Measurements from ENCODE around the gene HNF1A.

DNA sequence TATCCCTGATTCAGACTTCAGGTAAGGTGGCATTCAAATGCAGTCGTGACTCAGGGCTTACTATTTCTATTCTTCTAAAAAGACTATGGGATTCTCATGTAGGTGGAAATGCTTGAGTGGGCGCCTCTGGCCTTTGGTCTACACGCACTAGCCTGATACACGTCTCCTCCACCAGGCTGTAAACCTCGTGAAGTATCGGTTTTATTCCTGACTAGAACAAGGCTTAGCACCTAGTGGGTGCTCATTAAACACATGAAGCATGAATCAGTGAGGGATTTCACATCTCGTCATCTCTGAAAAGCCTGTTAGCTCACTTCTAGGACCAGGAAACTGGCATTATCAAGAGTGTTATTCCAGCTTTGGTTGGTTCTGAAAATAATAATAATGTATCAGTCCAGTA lies 17.7 kb upstream of the HNF1A start:
- no peak for TF ChIP-seq YBX1 (IDR thresholded peaks at IDR 0.05)
- TF ChIP-seq, protein P1, sequence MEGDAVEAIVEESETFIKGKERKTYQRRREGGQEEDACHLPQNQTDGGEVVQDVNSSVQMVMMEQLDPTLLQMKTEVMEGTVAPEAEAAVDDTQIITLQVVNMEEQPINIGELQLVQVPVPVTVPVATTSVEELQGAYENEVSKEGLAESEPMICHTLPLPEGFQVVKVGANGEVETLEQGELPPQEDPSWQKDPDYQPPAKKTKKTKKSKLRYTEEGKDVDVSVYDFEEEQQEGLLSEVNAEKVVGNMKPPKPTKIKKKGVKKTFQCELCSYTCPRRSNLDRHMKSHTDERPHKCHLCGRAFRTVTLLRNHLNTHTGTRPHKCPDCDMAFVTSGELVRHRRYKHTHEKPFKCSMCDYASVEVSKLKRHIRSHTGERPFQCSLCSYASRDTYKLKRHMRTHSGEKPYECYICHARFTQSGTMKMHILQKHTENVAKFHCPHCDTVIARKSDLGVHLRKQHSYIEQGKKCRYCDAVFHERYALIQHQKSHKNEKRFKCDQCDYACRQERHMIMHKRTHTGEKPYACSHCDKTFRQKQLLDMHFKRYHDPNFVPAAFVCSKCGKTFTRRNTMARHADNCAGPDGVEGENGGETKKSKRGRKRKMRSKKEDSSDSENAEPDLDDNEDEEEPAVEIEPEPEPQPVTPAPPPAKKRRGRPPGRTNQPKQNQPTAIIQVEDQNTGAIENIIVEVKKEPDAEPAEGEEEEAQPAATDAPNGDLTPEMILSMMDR (IDR thresholded peaks at IDR 0.05 in 2 of 3, conservative IDR thresholded peaks at IDR 0.05 in 1 of 3; ENCODE audit: control insufficient read depth in 2 of 3, extremely low read depth in 1 of 3, insufficient read depth in 1 of 3, low read depth in 3 of 3, low read length in 3 of 3): no peak
- TF ChIP-seq EP300 (IDR thresholded peaks at IDR 0.05; ENCODE audit: borderline replicate concordance in 1 of 2, control insufficient read depth in 1 of 2, low read depth in 2 of 2, low read length in 2 of 2): no peak
- no peak for TF ChIP-seq POLR2A (IDR thresholded peaks at IDR 0.05; ENCODE audit: low read depth, low read length)
- TF ChIP-seq NFIC (IDR thresholded peaks at IDR 0.05; ENCODE audit: low read depth, low read length): no peak
- TF ChIP-seq, protein P2, sequence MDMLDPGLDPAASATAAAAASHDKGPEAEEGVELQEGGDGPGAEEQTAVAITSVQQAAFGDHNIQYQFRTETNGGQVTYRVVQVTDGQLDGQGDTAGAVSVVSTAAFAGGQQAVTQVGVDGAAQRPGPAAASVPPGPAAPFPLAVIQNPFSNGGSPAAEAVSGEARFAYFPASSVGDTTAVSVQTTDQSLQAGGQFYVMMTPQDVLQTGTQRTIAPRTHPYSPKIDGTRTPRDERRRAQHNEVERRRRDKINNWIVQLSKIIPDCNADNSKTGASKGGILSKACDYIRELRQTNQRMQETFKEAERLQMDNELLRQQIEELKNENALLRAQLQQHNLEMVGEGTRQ (IDR thresholded peaks at IDR 0.05; ENCODE audit: borderline replicate concordance, low read depth, low read length): no peak
- TF ChIP-seq, protein P3, sequence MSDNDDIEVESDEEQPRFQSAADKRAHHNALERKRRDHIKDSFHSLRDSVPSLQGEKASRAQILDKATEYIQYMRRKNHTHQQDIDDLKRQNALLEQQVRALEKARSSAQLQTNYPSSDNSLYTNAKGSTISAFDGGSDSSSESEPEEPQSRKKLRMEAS (IDR thresholded peaks at IDR 0.05; ENCODE audit: low read depth, low read length): no peak
- TF ChIP-seq MXI1 (IDR thresholded peaks at IDR 0.05; ENCODE audit: low read depth, low read length): no peak
- TF ChIP-seq, protein P4, sequence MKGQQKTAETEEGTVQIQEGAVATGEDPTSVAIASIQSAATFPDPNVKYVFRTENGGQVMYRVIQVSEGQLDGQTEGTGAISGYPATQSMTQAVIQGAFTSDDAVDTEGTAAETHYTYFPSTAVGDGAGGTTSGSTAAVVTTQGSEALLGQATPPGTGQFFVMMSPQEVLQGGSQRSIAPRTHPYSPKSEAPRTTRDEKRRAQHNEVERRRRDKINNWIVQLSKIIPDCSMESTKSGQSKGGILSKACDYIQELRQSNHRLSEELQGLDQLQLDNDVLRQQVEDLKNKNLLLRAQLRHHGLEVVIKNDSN (IDR thresholded peaks at IDR 0.05; ENCODE audit: borderline replicate concordance, extremely low read length, insufficient read depth, low read depth, low read length): no peak
- no peak for TF ChIP-seq EZH2 (IDR thresholded peaks at IDR 0.05; ENCODE audit: borderline replicate concordance, control insufficient read depth, low read depth, low read length)

Data from GM12878 (cell line).